HepG2 (cell line): Measurements from ENCODE around the gene EPB41L1. TPM values are rescaled to one million over a fixed set of nuclear protein-coding genes. Genes with fewer than 3 reads are reported as not detected.

Experiments
- ARHGAP35 ChIP-seq: sonication (generic); formaldehyde crosslinking; IDR thresholded peaks from 2 replicates; pipeline ENCODE4 v1.9.0; 2022; ENCODE audit warnings: mild to moderate bottlenecking, inconsistent platforms, moderate library complexity, missing genetic modification reagents, borderline replicate concordance
- IKZF4 ChIP-seq: sonication (generic); formaldehyde crosslinking; IDR thresholded peaks from 2 replicates; pipeline ENCODE4 v1.5.1; 2020; ENCODE audit warnings: borderline replicate concordance, mild to moderate bottlenecking, low read depth, missing genetic modification reagents; ENCODE audit errors: not compliant biosample characterization
- MTA1 ChIP-seq: sonication (generic); formaldehyde crosslinking; IDR thresholded peaks from 2 replicates; pipeline ENCODE4 v1.4.0; 2020; ENCODE audit warnings: missing genetic modification reagents, mild to moderate bottlenecking, borderline replicate concordance
- PHF20 ChIP-seq: sonication (generic); formaldehyde crosslinking; IDR thresholded peaks from 2 replicates; pipeline ENCODE4 v1.5.0; 2020; ENCODE audit warnings: mild to moderate bottlenecking, missing genetic modification reagents
- ZNF44 ChIP-seq: sonication (generic); formaldehyde crosslinking; IDR thresholded peaks from 2 replicates; pipeline ENCODE4 v1.5.1; 2020; ENCODE audit warnings: mild to moderate bottlenecking, missing genetic modification reagents
- ZNF556 ChIP-seq: sonication (generic); formaldehyde crosslinking; IDR thresholded peaks from 2 replicates; pipeline ENCODE4 v1.4.0; 2020; ENCODE audit warnings: mild to moderate bottlenecking, missing genetic modification reagents, borderline replicate concordance
- ZNF768 ChIP-seq: sonication (generic); formaldehyde crosslinking; IDR thresholded peaks from 2 replicates; pipeline ENCODE4 v1.4.0; 2020; ENCODE audit warnings: missing genetic modification reagents
- ZNF776 ChIP-seq: sonication (generic); formaldehyde crosslinking; IDR thresholded peaks from 2 replicates; pipeline ENCODE4 v1.4.0; 2020; ENCODE audit warnings: mild to moderate bottlenecking, missing genetic modification reagents
- ZNF781 ChIP-seq: sonication (generic); formaldehyde crosslinking; IDR thresholded peaks from 2 replicates; pipeline ENCODE4 v1.5.1; 2020; ENCODE audit warnings: borderline replicate concordance, mild to moderate bottlenecking, missing genetic modification reagents; ENCODE audit errors: not compliant biosample characterization
- polyA plus RNA-seq, 8 experiments: library from polyadenylated mRNA; depleted of rRNA in 3 of 8; stranded (reverse) in 7 of 8; unstranded in 1 of 8; fragments of >200 nt; fragmentation: Illumina TruSeq in 4 of 8; extraction: Trizol in 4 of 8; gene quantifications; 2 replicates each; pipeline versions ENCODE4 v1.2.1 to v1.2.3, GENCODE V29; 2011 to 2016; ENCODE audit warnings: low read depth in 4 of 8, missing spikeins in 1 of 8, mixed read lengths in 1 of 8; ENCODE audit not compliant: insufficient read depth in 1 of 8
- total RNA-seq, 5 experiments: library from RNA; depleted of rRNA; stranded (reverse); fragments of >200 nt; fragmentation: Illumina TruSeq; extraction: Trizol; gene quantifications; 2 replicates each; pipeline ENCODE4 v1.2.3, GENCODE V29; 2016; ENCODE audit warnings: low read depth in 1 of 5
- TF ChIP-seq, protein P1 (sequence below): IDR thresholded peaks from 2 replicates; pipeline ENCODE4 v1.4.0; 2020; ENCODE audit warnings: mild to moderate bottlenecking, missing genetic modification reagents
- TF ChIP-seq, protein P2 (sequence below): sonication (generic); formaldehyde crosslinking; IDR thresholded peaks from 2 replicates; pipeline ENCODE4 v1.5.1; 2020; ENCODE audit warnings: mild to moderate bottlenecking, missing genetic modification reagents, moderate library complexity
- TF ChIP-seq, protein P3 (sequence below): sonication (generic); formaldehyde crosslinking; IDR thresholded peaks from 2 replicates; pipeline ENCODE4 v1.8.0; 2022; ENCODE audit warnings: mild to moderate bottlenecking, missing genetic modification reagents; ENCODE audit not compliant: insufficient replicate concordance
- TF ChIP-seq, protein P4 (sequence below): sonication (generic); formaldehyde crosslinking; IDR thresholded peaks from 2 replicates; pipeline ENCODE4 v1.4.0; 2020; ENCODE audit warnings: mild to moderate bottlenecking, missing genetic modification reagents

The EPB41L1 gene
- total and polyA plus RNA-seq, 2 of the 13 experiments (the other 11 are each of a cell fraction or from before 2014, with no cell fraction given), result 16.7 to 39.0 TPM

GRCh38 chr20:36271639-36272546, 117.4 kb downstream of the EPB41L1 start (continued):
- TF ChIP-seq, protein P1, sequence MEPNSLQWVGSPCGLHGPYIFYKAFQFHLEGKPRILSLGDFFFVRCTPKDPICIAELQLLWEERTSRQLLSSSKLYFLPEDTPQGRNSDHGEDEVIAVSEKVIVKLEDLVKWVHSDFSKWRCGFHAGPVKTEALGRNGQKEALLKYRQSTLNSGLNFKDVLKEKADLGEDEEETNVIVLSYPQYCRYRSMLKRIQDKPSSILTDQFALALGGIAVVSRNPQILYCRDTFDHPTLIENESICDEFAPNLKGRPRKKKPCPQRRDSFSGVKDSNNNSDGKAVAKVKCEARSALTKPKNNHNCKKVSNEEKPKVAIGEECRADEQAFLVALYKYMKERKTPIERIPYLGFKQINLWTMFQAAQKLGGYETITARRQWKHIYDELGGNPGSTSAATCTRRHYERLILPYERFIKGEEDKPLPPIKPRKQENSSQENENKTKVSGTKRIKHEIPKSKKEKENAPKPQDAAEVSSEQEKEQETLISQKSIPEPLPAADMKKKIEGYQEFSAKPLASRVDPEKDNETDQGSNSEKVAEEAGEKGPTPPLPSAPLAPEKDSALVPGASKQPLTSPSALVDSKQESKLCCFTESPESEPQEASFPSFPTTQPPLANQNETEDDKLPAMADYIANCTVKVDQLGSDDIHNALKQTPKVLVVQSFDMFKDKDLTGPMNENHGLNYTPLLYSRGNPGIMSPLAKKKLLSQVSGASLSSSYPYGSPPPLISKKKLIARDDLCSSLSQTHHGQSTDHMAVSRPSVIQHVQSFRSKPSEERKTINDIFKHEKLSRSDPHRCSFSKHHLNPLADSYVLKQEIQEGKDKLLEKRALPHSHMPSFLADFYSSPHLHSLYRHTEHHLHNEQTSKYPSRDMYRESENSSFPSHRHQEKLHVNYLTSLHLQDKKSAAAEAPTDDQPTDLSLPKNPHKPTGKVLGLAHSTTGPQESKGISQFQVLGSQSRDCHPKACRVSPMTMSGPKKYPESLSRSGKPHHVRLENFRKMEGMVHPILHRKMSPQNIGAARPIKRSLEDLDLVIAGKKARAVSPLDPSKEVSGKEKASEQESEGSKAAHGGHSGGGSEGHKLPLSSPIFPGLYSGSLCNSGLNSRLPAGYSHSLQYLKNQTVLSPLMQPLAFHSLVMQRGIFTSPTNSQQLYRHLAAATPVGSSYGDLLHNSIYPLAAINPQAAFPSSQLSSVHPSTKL, result no peak
- TF ChIP-seq ZNF768 (CRISPR knock-in tag) (0 out of 2 replicates have a peak, but pooled peaks have one; percentile 11), MTA1 (CRISPR knock-in tag) (peak; percentile 63), ZNF556 (CRISPR knock-in tag) (0 out of 2 replicates have a peak, but pooled peaks have one; percentile 43), ARHGAP35 (CRISPR knock-in tag) (0 out of 2 replicates have a peak, but pooled peaks have one; percentile 18), PHF20 (no peak), ZNF44 (CRISPR knock-in tag) (no peak), IKZF4 (CRISPR knock-in tag) (peak; percentile 6), ZNF776 (CRISPR knock-in tag) (0 out of 2 replicates have a peak, but pooled peaks have one; percentile 51), ZNF781 (CRISPR knock-in tag) (peak; percentile 13)
- TF ChIP-seq, protein P2, sequence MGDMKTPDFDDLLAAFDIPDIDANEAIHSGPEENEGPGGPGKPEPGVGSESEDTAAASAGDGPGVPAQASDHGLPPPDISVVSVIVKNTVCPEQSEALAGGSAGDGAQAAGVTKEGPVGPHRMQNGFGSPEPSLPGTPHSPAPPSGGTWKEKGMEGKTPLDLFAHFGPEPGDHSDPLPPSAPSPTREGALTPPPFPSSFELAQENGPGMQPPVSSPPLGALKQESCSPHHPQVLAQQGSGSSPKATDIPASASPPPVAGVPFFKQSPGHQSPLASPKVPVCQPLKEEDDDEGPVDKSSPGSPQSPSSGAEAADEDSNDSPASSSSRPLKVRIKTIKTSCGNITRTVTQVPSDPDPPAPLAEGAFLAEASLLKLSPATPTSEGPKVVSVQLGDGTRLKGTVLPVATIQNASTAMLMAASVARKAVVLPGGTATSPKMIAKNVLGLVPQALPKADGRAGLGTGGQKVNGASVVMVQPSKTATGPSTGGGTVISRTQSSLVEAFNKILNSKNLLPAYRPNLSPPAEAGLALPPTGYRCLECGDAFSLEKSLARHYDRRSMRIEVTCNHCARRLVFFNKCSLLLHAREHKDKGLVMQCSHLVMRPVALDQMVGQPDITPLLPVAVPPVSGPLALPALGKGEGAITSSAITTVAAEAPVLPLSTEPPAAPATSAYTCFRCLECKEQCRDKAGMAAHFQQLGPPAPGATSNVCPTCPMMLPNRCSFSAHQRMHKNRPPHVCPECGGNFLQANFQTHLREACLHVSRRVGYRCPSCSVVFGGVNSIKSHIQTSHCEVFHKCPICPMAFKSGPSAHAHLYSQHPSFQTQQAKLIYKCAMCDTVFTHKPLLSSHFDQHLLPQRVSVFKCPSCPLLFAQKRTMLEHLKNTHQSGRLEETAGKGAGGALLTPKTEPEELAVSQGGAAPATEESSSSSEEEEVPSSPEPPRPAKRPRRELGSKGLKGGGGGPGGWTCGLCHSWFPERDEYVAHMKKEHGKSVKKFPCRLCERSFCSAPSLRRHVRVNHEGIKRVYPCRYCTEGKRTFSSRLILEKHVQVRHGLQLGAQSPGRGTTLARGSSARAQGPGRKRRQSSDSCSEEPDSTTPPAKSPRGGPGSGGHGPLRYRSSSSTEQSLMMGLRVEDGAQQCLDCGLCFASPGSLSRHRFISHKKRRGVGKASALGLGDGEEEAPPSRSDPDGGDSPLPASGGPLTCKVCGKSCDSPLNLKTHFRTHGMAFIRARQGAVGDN (CRISPR knock-in tag), result peak; percentile 68
- TF ChIP-seq, protein P3, sequence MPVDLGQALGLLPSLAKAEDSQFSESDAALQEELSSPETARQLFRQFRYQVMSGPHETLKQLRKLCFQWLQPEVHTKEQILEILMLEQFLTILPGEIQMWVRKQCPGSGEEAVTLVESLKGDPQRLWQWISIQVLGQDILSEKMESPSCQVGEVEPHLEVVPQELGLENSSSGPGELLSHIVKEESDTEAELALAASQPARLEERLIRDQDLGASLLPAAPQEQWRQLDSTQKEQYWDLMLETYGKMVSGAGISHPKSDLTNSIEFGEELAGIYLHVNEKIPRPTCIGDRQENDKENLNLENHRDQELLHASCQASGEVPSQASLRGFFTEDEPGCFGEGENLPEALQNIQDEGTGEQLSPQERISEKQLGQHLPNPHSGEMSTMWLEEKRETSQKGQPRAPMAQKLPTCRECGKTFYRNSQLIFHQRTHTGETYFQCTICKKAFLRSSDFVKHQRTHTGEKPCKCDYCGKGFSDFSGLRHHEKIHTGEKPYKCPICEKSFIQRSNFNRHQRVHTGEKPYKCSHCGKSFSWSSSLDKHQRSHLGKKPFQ (CRISPR knock-in tag), result peak; percentile 32
- TF ChIP-seq, protein P4, sequence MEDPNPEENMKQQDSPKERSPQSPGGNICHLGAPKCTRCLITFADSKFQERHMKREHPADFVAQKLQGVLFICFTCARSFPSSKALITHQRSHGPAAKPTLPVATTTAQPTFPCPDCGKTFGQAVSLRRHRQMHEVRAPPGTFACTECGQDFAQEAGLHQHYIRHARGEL (CRISPR knock-in tag), result no peak
